ENCODE data around the gene WWC1.

Gene WWC1

GRCh38 chr5:168311061-168311566, 19.7 kb downstream of the WWC1 start:
- H3K4me3 ChIP-seq (ENCODE audit: low read length) = no peak overlapping the region
- DNase-seq (ENCODE audit: low read depth) = no peak
- TF ChIP-seq CTCF (conservative IDR thresholded peaks at IDR 0.05; ENCODE audit: low read length) = no peak

DNA sequence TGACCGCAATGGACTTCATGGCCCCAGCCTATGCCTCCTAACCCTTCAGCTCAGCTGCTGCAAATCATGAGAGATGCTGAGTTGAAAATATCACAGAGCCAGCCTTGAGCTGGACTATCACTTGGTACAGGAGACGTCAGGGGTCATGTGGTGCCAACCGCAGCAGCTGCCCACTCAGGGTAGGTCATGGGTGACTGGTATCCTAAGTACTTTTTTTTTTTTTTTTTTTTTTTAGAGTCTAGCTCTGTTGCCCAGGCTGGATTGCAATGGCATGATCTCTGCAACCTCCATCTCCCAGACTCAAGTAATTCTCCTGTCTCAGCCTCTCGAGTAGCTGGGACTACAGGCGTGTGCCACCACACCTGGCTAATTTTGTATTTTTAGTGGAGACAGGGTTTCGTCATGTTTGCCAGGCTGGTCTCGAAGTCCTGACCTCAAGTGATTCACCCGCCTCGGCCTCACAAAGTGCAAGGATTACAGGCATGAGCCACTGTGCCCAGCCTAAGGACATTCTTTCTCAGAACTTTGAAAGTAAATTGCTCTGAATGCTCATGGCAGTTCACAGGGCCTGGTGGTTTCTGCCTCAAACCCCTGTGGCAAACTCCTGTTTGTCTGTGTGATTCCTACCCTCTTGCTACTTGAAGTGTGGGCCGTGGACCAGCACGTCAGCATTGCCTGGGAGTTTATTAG, 21.3 kb downstream of the WWC1 start:
- H3K4me3 ChIP-seq (ENCODE audit: low read length) = no peak overlapping the region
- DNase-seq (ENCODE audit: low read depth) = no peak
- no peak for TF ChIP-seq CTCF (conservative IDR thresholded peaks at IDR 0.05; ENCODE audit: low read length)

- no peak for TF ChIP-seq CTCF (conservative IDR thresholded peaks at IDR 0.05; ENCODE audit: low read length)
- H3K4me3 ChIP-seq (ENCODE audit: low read length) = no peak overlapping the region
- DNase-seq (ENCODE audit: low read depth) = peak; percentile 42
Measured at GRCh38 chr5:168313596-168314204, 22.3 kb downstream of the WWC1 start.

DNA sequence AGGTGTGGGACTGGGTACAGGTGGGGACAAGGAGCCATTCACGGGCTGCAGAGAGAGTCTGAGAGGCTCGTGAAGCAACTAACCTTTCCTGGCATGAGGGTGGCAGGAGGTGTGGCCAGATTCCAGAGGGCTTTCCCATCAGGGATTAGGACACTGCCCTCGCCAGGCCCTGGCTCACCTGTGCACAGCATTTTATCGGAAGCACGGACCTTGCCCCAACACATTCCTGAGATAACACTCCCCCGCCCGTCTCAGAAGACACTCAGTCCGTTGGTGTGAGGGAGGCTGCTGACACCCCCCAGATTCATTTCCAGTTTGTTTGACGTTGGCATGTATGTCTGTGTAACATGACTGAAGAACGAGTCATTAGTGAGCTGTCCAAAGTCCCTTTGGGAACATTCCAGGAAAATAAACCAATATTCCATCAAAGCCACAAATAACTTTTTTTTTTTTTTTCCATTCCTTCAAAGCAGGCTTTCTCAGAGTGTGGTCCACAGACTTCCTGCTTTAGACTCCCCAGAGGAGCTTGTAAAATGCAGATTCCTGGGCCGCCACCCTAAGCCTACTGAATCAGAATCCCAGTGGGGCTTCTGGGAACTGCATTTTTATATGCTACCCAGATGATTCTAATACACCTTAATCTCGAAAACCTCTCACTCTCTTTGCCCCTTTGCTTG, 23.4 kb downstream of the WWC1 start:
- H3K4me3 ChIP-seq (ENCODE audit: low read length) = no peak overlapping the region
- no peak for TF ChIP-seq CTCF (conservative IDR thresholded peaks at IDR 0.05; ENCODE audit: low read length)
- peak; percentile 96 for DNase-seq (ENCODE audit: low read depth)

GRCh38 chr5:168315416-168316138, 24.1 kb downstream of the WWC1 start:
- TF ChIP-seq CTCF (conservative IDR thresholded peaks at IDR 0.05; ENCODE audit: low read length) = no peak
- no peak for DNase-seq (ENCODE audit: low read depth)

GRCh38 chr5:168316139-168316578, 24.7 kb downstream of the WWC1 start:
- no peak for DNase-seq (ENCODE audit: low read depth)
- H3K4me3 ChIP-seq (ENCODE audit: low read length) = no peak overlapping the region
- no peak for TF ChIP-seq CTCF (conservative IDR thresholded peaks at IDR 0.05; ENCODE audit: low read length)

More at GRCh38 chr5:168315416-168316138, 24.1 kb downstream of the WWC1 start:
- H3K4me3 ChIP-seq (ENCODE audit: low read length) = no peak overlapping the region

Data from AG10803 (cell line).